Medulla oblongata (tissue), 1 donor: ENCODE results near the gene SOCS7.

Experiments
- DNase-seq: peaks from one replicate; pipeline ENCODE4 v3.0.0-alpha.2; 2015; ENCODE audit errors: extremely low spot score

The SOCS7 gene, protein sequence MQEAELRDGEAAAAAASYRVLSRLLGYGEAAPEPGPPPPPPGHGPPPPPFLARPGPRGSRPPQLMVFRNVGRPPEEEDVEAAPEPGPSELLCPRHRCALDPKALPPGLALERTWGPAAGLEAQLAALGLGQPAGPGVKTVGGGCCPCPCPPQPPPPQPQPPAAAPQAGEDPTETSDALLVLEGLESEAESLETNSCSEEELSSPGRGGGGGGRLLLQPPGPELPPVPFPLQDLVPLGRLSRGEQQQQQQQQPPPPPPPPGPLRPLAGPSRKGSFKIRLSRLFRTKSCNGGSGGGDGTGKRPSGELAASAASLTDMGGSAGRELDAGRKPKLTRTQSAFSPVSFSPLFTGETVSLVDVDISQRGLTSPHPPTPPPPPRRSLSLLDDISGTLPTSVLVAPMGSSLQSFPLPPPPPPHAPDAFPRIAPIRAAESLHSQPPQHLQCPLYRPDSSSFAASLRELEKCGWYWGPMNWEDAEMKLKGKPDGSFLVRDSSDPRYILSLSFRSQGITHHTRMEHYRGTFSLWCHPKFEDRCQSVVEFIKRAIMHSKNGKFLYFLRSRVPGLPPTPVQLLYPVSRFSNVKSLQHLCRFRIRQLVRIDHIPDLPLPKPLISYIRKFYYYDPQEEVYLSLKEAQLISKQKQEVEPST

DNA sequence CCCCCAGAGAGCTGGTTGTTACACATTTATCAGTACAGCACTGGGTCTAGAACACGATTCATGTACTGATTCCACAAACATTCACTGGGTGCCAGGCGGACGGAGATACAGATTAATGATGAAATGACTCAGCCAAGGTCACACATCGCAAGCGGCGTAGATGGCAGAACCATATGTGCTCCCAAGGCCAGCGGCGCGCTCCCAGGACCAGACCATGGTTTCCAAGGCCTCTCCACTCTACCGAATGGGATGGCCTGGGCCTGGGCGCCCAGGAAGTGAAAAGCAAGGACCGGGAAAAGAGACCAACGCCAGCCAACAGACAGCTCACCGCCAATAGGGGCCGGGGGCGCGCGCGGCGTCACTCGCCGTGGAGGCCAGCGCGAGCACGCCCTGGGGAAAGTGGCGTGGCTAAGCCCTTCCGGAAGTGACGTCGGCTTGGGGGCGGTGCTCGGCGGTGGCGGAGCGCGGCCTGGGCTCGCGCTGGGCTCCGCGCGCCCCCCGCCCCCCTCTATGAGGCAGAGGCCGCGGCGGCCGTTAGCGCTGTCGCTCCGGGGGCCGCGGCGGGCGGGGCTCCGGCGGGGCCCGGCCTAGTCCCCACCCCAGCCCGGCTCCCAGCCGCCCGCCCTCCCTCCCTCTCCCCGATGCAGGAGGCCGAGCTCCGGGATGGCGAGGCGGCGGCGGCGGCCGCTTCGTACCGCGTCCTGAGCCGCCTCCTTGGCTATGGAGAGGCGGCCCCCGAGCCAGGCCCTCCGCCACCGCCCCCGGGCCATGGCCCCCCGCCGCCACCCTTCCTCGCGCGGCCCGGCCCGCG lies at the start of gene SOCS7:
Gene SOCS7, plus strand, starts transcription at position 433 of the 811 bp plus-strand sequence. Its CDS starts 209 bp downstream, at position 642.
- DNase-seq, result peak; percentile 94

GRCh38 chr17:38315497-38315896 lies 36.1 kb upstream of the SOCS7 start:
- no peak for DNase-seq

GRCh38 chr17:38317081-38317480 lies 34.6 kb upstream of the SOCS7 start:
- DNase-seq, result no peak

- DNase-seq, result peak; percentile 2
Observed at GRCh38 chr17:38320482-38320881, 31.2 kb upstream of the SOCS7 start.

DNA sequence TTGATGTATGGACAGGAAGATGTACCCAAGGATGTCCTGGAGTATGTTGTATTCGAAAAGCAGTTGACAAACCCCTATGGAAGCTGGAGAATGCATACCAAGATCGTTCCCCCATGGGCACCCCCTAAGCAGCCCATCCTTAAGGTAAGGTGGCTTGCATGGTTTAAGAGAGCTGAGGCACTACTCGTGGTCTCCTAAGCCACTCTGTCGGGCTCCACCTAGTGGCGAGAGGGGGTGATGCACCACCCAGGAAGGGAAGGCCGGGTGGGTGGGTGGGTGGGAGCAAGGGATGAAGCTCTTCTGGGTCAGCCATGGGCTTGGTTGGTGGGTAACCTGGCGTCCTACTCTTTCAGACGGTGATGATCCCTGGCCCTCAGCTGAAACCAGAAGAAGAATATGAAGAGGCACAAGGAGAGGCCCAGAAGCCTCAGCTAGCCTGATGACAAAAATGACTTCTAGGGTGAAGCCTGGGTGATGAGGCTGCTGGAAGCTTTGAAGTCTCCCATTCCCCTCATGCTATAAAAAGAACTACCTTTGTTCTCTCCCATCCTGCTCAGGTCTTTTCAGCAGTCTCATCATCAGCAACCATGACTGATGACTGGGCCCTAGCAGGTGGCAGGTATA lies 29.4 kb upstream of the SOCS7 start:
- peak; percentile 53 for DNase-seq

DNA sequence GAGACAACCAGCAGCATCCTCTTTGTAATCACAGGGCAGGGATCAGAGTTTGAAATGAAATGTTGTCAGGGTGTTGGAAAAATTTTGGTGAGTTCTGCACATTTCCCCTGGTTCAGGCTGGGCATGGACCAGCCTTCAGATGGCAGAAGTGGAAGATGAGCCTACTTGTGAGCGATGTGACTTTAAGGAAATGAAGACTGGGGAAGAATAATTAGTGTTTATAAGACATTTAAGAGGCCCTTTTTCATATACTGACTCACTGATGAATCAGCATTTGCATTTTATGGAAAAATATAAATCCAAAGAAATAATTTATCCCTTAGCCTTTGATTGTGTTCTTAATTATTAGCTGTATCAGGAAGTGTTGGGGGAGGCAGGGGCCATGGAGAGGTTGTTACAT lies 28.7 kb upstream of the SOCS7 start:
- DNase-seq, result no peak

GRCh38 chr17:38324141-38324697 lies 27.4 kb upstream of the SOCS7 start:
- no peak for DNase-seq

DNA sequence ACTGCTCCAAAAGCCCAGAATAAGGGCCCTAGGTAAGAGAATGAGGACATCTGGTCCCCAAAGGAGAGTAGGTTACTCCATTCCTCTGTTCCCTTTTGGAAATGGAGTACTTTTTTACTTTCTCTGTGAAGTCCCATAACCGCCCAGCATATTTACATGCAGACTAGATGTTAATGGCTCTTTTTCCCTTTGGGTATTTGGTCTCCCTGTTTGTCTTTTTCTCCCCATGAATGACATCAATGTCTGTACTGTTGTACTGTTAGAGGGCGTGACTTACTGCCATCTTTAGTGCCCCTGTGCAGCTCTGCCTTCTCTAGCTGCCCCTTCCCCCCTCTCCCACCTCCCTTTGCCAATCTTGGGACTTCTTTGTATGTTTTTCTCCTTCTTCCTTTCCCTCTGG lies 26.9 kb upstream of the SOCS7 start:
- DNase-seq, result peak; percentile 59

- DNase-seq, result peak; percentile 77
Observed at GRCh38 chr17:38325221-38325851, 26.3 kb upstream of the SOCS7 start.

DNA sequence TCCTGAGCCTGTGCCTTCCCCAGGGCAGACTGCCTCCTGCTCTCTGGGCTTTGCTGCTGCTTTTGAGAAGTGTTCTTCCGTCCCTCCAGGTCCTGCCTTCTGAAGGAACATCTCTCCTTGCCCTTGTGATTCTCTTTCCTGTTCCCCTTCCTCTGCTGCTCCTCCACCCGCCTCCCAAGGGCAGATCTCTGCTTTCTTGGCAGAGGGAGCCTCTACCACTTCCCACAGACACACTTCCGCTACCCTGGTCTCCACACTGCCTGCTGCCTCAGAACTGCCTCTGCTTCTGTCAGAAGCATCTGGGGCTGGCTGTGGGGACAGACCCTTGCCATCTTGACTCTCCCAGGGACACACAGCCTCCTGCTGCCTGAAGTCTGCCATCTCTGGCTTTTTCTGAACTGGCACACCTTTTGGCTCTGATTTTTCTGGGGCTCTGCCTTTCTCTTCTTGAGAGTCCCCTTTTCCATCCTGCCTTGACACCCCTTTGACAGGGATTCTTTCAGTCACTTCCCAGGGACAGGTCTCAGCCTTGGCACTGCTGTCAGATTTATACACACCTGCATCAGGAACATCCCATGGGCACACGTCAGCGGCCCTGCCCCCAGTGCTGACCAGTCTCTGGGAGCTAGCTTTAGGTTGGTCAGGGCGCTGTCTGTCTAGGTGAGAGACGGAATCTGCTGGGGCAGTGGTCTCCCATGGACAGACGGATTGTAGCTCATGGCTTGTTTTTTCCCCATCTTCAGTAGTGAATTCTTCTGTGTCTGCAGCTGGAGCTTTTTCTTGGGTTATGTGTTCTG lies 24.4 kb upstream of the SOCS7 start:
- DNase-seq, result peak; percentile 64

GRCh38 chr17:38327936-38328335 lies 23.7 kb upstream of the SOCS7 start:
- DNase-seq, result no peak

DNA sequence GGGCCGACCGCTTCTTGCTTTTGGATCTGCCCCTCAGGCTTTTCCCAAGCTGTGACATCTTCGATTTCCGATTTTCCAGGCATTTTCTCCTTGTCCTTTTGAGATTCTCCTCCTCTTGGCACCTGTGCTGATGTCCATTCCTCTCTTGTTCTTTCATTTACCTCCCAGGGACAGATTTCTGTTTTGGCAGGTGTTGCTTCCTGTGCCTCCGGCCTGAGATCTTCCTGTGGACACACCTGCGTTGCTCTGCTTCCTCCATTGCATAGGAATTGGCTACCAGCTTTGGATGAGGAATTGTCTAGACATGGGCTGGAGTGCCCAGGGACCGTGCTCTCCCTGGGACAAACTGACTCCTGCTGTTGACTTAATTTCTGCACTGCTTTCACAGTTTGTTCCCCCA lies 23.0 kb upstream of the SOCS7 start:
- no peak for DNase-seq

DNA sequence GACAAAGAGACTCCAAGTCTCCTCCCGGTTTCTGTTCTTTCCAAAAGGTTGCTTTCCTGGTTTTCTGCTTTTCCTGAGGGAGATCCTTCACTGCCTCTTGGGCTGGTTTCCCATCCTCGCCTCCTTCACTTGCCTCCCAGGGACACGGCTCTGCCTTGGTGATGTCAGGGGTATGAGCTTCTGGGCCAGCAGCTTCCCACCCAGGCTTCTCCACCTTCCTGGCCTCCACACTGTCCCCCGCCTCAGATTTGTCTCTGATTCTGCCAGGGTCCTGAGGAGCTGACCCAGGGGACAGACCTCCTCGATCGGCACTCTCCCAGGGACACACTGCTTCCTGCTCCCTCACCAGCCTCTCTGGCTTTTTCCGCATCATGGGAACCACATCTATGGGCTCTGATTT lies 22.4 kb upstream of the SOCS7 start:
- no peak for DNase-seq

DNA sequence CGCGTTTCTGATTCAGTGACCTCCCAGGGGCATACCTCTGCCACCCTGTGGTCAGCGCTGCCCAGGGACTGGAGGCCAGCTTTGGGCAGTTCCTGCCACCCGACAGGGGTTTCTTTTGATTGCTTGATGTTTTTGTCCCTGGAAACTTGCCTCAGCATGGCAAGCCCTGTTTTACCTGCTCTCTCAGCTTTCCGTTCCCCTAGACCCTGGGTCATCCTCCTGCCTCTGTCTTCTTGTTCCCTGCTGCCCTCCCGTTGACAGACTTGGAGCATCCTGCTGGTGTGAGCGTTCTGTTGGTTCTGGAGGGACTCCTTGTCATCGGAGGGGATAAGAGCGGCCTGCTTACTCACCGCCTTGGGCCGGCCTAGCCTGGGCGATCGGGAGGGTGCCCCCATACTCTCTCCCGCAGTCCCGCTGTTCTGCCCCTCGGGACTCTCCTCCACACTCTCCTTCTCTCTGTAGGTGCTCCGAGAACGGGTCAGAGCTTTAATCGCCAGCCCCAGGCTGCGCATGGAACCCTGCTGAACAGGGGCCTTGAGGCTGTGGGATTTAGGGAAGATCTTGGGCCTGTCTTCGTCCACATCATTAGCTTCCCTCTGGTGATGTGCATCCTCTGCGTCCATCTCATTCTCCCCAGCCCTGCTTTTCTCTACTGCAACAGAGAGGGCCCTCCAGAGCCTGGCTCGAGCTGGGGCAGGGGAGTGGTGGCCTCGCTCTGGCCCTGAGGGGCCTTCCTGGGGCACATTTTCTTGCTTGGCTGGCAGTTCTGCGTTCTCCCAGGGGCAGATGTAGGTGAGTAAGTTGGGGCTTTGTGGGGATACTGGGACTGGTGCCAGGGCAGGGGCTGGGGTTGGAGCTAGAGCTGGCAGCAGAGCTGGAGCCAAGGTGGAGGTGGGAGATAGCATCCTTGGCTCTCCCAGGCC lies 21.6 kb upstream of the SOCS7 start:
- DNase-seq, result no peak

DNA sequence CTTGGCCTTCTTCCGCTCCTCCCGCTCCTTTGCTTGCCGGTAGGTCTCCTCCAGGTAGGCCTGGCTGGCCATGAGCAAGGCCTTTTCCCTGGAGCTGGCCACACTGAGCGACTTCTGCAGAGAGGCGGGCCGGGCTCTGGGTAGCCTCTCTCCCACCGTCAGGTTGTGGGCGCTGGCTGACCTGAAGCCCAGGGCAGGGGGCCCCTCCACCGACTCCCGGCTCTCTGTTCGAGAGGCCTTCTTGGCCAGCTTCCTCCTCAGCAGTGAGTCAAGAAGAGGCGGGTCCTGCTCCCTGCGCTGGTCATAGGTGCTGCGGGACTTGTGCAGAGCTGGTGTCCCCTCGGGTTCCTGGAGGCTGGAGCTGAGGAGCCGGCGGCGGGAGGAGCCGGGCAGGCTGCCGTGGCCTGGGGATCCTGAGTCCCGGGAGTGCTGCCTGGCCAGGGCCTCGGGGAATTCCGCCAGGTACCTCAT lies 20.7 kb upstream of the SOCS7 start:
- no peak for DNase-seq

DNA sequence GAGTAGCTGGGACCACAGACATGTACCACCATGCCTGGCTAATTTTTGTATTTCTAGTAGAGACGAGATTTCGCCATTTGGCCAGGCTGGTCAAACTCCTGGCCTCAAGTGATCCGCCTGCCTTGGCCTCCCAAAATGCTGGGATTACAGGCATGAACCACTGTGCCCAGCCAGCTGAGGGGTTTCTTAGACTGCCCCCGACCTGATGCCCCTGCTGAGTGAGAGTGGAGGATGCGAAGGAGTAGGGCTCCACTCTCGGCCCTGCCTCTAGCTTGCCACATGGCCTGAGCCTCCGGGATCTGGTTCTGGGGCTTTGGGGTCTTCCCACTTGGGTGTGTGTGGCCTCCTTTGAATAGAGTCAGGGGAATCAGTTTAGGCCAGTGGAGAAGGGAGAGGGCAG lies 18.9 kb upstream of the SOCS7 start:
- DNase-seq, result no peak

DNA sequence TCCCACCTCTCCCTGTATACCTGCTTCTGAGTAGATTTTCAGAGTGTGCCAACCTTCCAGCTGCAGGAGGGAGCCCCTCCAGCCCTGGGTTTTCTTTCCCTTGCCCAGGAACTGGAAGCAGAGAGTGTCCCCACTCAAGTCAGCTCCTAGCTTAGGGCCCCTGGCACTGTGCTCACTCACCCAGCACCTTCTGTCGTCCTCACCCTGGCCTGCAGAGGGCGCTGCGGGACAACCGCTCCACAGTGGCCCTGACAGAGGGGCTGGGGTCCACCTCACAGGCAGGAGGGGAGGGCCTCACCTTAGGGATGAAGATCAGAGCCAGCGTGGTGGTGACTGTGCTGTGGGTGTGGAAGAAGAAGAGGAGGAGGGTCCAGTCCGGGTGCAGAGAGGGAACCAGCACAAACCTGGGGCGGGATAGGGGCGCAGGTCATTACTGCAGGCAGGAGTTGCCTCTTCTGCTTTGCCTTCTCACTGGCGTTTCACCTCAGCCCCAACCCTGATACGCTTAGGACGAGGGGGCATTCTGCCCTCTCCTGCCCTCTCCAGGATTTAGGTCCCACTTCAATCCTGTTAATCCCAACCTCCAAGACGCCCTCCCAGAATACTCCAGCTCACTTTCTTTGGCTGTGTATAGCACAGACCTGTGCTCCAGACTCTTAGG lies 17.9 kb upstream of the SOCS7 start:
- DNase-seq, result no peak

DNA sequence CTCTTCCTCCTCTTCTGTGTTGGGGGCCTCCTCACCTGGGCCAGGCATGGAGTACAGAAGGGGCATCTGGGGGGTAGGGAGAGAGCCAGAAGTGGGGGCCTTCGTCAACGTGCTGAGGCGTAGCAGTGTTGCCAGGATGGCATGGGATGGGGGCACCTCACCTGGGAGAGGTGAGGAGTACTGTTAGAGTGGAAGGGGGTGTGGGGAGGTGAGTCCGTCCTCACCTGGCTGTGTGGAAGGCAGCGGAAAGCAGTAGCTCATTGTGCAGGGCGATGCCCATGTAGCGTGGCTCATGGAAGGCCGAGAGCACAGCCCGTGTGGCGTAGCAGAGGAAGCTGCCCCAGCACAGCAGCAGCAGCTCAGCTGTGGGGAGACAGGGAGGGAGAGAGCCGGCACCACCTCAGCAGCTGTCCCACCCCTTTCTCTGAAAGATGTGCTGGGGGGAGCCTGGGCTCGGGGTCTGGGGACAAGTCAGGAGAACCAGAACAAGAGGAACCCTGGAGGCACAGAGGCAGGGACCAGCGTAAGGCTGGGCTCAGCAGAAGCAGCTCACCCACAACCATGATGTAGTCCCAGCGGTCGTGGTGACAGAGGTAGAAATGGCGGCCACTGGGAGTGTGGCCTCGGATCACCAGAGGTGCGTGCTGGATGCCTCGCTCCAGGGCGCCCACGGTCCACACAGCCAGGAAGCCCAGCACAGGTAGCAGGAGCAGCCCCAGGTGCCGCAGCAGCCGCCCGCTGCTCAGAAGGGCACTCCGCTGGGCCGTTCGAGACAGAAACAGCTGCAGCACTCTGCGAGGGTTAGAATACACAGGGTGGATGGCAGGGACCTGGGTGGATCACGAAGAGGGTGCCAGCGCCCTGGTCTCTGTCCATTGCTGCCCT lies 16.9 kb upstream of the SOCS7 start:
- DNase-seq, result no peak
